Activated CD4-positive, alpha-beta memory T cell treated with anti-CD3 and anti-CD28 coated beads, Interleukin-2, amount 10 ng/mL, durations not matched to agents 7 days and 5 days (primary cell): Measurements from ENCODE around the gene HDAC5. TPM values are rescaled to one million over a fixed set of nuclear protein-coding genes. Genes with fewer than 3 reads are reported as not detected.
"Not testable (repeated sequence)": the region's sequence is repeated elsewhere in the genome, so short reads cannot be mapped to it uniquely, and the experiment has no call there.

Experiments used
- CTCF ChIA-PET: fragments of 350-600 bp; sonication (Branson Sonifier 250); formaldehyde crosslinking; loops from one replicate; lab custom pipeline; 2021; ENCODE audit warnings: antibody characterized with exemption, inconsistent platforms; lab: Charles Lee
- POLR2A ChIA-PET: fragments of 350-600 bp; sonication (Branson Sonifier 250); formaldehyde crosslinking; loops from one replicate; lab custom pipeline; 2021; ENCODE audit warnings: antibody characterized with exemption; lab: Charles Lee
- DNase-seq: peaks from one replicate; pipeline ENCODE4 v3.0.0-alpha.2; 2020
- H3K27ac Mint-ChIP-seq: one replicate; pipeline ENCODE4 v1.8.0; 2021; ENCODE audit warnings: mild to moderate bottlenecking, mixed read lengths
- H3K27me3 Mint-ChIP-seq: one replicate; pipeline ENCODE4 v1.8.0; 2021; ENCODE audit warnings: mixed read lengths
- H3K36me3 Mint-ChIP-seq: one replicate; pipeline ENCODE4 v1.8.0; 2021; ENCODE audit warnings: low read depth, mixed read lengths
- H3K4me1 Mint-ChIP-seq: one replicate; pipeline ENCODE4 v1.8.0; 2021; ENCODE audit warnings: mixed read lengths
- H3K4me3 Mint-ChIP-seq: one replicate; pipeline ENCODE4 v1.8.0; 2021; ENCODE audit warnings: mild to moderate bottlenecking, mixed read lengths
- H3K9me3 Mint-ChIP-seq: one replicate; pipeline ENCODE4 v1.8.0; 2021; ENCODE audit warnings: mixed read lengths
- total RNA-seq, 2 experiments: library from RNA; stranded (reverse); gene quantifications; one replicate each; pipeline ENCODE4 v1.2.3, GENCODE V29; 2021

Gene HDAC5
- total RNA-seq, 2 experiments from 2014 or later: 42.2 to 42.7 TPM

GRCh38 chr17:44128383-44128782 is 4.9 kb upstream of the HDAC5 start:
- peaks cover 5% of the 10 kb centered on the region for H3K4me1 Mint-ChIP-seq

DNA sequence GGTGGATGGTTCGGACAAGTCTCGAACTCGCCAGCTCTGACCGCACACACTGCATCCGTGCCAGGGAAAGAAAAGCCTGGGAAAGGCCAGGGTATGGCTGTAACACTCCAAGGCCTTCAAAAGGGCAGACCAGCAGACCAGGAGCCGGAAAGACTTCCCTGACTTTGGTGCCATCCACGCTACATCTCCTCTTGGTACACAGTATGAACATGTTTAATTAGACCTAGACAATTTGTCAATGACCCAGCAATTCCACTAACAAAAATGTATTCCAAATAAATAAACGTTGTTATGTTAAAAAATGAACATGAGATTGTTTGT is 637 bp upstream of the HDAC5 start:
- Mint-ChIP-seq H3K9me3 (no peaks in the 10 kb centered on the region), H3K4me1 (peaks cover 22% of the 10 kb centered on the region), H3K36me3 (no peaks in the 10 kb centered on the region), H3K4me3 (peak overlapping the region; percentile 81), H3K27ac (peak overlapping the region; percentile 83), H3K27me3 (peaks cover 2% of the 10 kb centered on the region)
- CTCF ChIA-PET: interaction anchor here (0.6 to 2.5 kb wide), 18 partner anchors 9 to 844 kb away, joined by 3 to 21 read pairs (median 5); partner anchors contain the start of genes C1QL1, FAM171A2, HROB and TMUB2
- POLR2A ChIA-PET: interaction anchor here (0.6 to 2.6 kb wide), 25 partner anchors 9 to 1026 kb away, joined by 3 to 38 read pairs (median 4); partner anchors contain the start of genes HROB, LSM12, TMEM101 and TMUB2
- no peak for DNase-seq

More at GRCh38 chr17:44128383-44128782, 4.9 kb upstream of the HDAC5 start:
- POLR2A ChIA-PET: no interaction called here
- Mint-ChIP-seq H3K9me3 (no peaks in the 10 kb centered on the region), H3K4me3 (no peak overlapping the region), H3K27ac (no peak overlapping the region), H3K36me3 (no peaks in the 10 kb centered on the region), H3K27me3 (peaks cover 2% of the 10 kb centered on the region)
- DNase-seq: no peak
- CTCF ChIA-PET: interaction anchor here (0.8 to 0.9 kb wide), 2 partner anchors 10 to 12 kb away, joined by 3 to 5 read pairs; no protein-coding TSS in a partner anchor

DNA sequence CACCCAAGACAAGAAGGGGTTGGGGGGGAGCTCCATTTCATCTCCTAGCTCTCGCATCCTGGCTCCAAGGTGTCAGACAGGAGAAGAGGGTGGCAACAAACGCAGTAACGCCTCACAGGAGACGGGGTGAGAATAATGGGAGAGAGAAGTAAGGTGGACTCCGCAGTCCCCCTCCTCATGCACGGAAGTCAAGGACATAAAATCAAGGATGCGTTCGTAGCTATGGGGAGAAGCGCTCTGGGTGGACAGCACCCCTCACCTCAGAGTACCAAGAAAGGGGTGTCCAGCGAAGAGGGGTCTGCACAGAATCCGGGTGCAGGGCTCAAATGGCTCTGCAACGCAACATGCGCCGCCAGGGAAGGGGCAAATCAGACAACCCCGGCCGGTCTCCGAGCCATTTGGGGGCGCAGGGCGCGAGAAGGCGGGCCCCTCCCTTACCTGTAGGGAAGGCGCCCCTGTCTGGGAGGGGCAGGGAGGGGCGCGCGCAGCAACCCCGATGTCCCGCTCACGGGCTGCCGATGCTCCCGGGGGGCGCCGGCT is 555 bp downstream of the HDAC5 start:
- Mint-ChIP-seq H3K27me3 (no peaks in the 10 kb centered on the region), H3K27ac (peak overlapping the region; percentile 70), H3K9me3 (no peaks in the 10 kb centered on the region), H3K4me3 (peak overlapping the region; percentile 90), H3K4me1 (peaks cover 22% of the 10 kb centered on the region), H3K36me3 (no peaks in the 10 kb centered on the region)
- ChIA-PET CTCF (interaction anchor here (0.6 to 2.5 kb wide), 19 partner anchors 10 to 1407 kb away, joined by 3 to 21 read pairs (median 5); partner anchors contain the start of genes FAM171A2, HROB and TMUB2), POLR2A (interaction anchor here (0.7 to 2.6 kb wide), 25 partner anchors 8 to 1027 kb away, joined by 3 to 38 read pairs (median 4); partner anchors contain the start of genes G6PC3, HROB, LSM12 and SLC25A39)
- no peak for DNase-seq

GRCh38 chr17:44121997-44122815 is 1.2 kb downstream of the HDAC5 start:
- DNase-seq: no peak
- H3K36me3 Mint-ChIP-seq: no peaks in the 10 kb centered on the region
- H3K9me3 Mint-ChIP-seq: no peaks in the 10 kb centered on the region
- peak overlapping the region; percentile 90 for H3K4me3 Mint-ChIP-seq
- CTCF ChIA-PET: interaction anchor here (0.7 to 2.5 kb wide), 5 partner anchors 16 to 435 kb away, joined by 3 to 13 read pairs (median 8); partner anchors contain the start of gene FZD2
- peak overlapping the region; percentile 70 for H3K27ac Mint-ChIP-seq
- peaks cover 22% of the 10 kb centered on the region for H3K4me1 Mint-ChIP-seq
- POLR2A ChIA-PET: interaction anchor here (0.7 to 2.6 kb wide), 13 partner anchors 7 to 202 kb away, joined by 3 to 38 read pairs (median 8); partner anchors contain the start of genes G6PC3, SLC25A39 and TMUB2
- no peaks in the 10 kb centered on the region for H3K27me3 Mint-ChIP-seq

- Mint-ChIP-seq H3K36me3 (no peaks in the 10 kb centered on the region), H3K27ac (no peak overlapping the region), H3K9me3 (no peaks in the 10 kb centered on the region), H3K4me1 (peaks cover 22% of the 10 kb centered on the region), H3K27me3 (no peaks in the 10 kb centered on the region), H3K4me3 (no peak overlapping the region)
- no peak for DNase-seq
- CTCF ChIA-PET: interaction anchor here (0.7 kb wide), 1 partner anchor 436 kb away, joined by 5 read pairs; the partner anchor contains the start of gene FZD2
- POLR2A ChIA-PET: no interaction called here
These were observed 2.4 kb downstream of the HDAC5 start for GRCh38 chr17:44120851-44121605.

DNA sequence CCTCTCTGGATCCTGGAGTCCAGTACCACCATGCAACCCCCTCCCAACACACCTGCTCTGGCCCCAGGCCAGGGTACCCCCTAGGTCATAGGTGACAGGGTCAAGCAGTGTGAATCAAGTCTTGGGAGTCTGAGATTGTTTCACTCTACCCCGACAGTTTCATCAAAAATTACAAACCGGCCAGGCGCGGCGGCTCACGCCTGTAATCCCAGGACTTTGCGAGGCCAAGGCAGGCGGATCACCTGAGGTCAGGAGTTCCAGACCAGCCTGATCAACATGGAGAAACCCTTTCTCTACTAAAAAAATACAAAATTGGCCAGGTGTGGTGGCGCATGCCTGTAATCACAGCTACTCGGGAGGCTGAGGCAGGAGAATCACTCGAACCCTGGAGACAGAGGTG is 3.2 kb downstream of the HDAC5 start:
- H3K36me3 Mint-ChIP-seq, H3K9me3 Mint-ChIP-seq, H3K4me3 Mint-ChIP-seq, POLR2A ChIA-PET, DNase-seq, H3K27ac Mint-ChIP-seq, H3K27me3 Mint-ChIP-seq: not testable (repeated sequence)
- peaks cover 22% of the 10 kb centered on the region for H3K4me1 Mint-ChIP-seq
- CTCF ChIA-PET: interaction anchor here (0.7 kb wide), 1 partner anchor 243 kb away, joined by 3 read pairs; no protein-coding TSS in a partner anchor

GRCh38 chr17:44119798-44120197 is 3.6 kb downstream of the HDAC5 start:
- Mint-ChIP-seq H3K4me3 (no peak overlapping the region), H3K27me3 (no peaks in the 10 kb centered on the region), H3K36me3 (no peaks in the 10 kb centered on the region), H3K27ac (no peak overlapping the region), H3K9me3 (no peaks in the 10 kb centered on the region), H3K4me1 (peaks cover 22% of the 10 kb centered on the region)
- DNase-seq: no peak
- CTCF ChIA-PET: interaction anchor here (0.7 kb wide), 1 partner anchor 243 kb away, joined by 3 read pairs; no protein-coding TSS in a partner anchor
- POLR2A ChIA-PET: no interaction called here

GRCh38 chr17:44119062-44119461 is 4.4 kb downstream of the HDAC5 start:
- Mint-ChIP-seq H3K4me3 (no peak overlapping the region), H3K36me3 (no peaks in the 10 kb centered on the region), H3K4me1 (peaks cover 19% of the 10 kb centered on the region), H3K27ac (no peak overlapping the region), H3K27me3 (no peaks in the 10 kb centered on the region), H3K9me3 (no peaks in the 10 kb centered on the region)
- no peak for DNase-seq
- CTCF ChIA-PET: no interaction called here
- POLR2A ChIA-PET: no interaction called here

GRCh38 chr17:44118427-44119050 is 4.9 kb downstream of the HDAC5 start:
- peaks cover 1% of the 10 kb centered on the region for H3K36me3 Mint-ChIP-seq
- CTCF ChIA-PET: no interaction called here
- no peaks in the 10 kb centered on the region for H3K9me3 Mint-ChIP-seq
- H3K27ac Mint-ChIP-seq: no peak overlapping the region
- DNase-seq: no peak
- H3K4me1 Mint-ChIP-seq: peaks cover 17% of the 10 kb centered on the region
- no peak overlapping the region for H3K4me3 Mint-ChIP-seq
- POLR2A ChIA-PET: no interaction called here
- no peaks in the 10 kb centered on the region for H3K27me3 Mint-ChIP-seq

DNA sequence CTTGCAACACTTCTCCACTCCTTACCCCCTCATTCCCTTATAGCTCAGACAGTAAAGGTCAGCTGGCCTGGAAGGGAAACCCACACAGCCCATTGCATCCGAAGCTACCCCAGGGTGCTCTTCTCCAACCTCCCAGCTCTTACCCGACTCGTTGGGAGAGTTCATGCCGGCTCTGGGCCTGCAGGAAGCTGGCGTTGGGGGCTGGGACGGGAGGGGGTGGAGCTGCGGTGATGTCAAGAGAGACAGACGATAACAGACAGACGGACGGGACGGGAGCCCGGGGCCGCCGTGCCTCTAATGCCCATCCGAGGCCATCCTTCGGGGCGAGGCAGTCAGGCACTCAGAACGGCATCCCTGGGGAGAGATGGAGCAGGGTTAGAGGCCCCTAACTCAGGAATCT is 6.1 kb downstream of the HDAC5 start:
- Mint-ChIP-seq H3K4me1 (peaks cover 13% of the 10 kb centered on the region), H3K36me3 (peaks cover 3% of the 10 kb centered on the region), H3K9me3 (no peaks in the 10 kb centered on the region), H3K4me3 (no peak overlapping the region), H3K27me3 (no peaks in the 10 kb centered on the region), H3K27ac (no peak overlapping the region)
- no peak for DNase-seq
- ChIA-PET CTCF (interaction anchor here (0.6 to 2.1 kb wide), 4 partner anchors 15 to 1026 kb away, joined by 3 to 12 read pairs (median 3); partner anchors contain the start of gene HROB), POLR2A (no interaction called here)

GRCh38 chr17:44115585-44116415 is 7.6 kb downstream of the HDAC5 start:
- no peak overlapping the region for H3K4me3 Mint-ChIP-seq
- no peak overlapping the region for H3K27ac Mint-ChIP-seq
- peak; percentile 22 for DNase-seq
- no peaks in the 10 kb centered on the region for H3K9me3 Mint-ChIP-seq
- peaks cover 7% of the 10 kb centered on the region for H3K4me1 Mint-ChIP-seq
- H3K36me3 Mint-ChIP-seq: peaks cover 3% of the 10 kb centered on the region
- POLR2A ChIA-PET: interaction anchor here (1.5 to 2.3 kb wide), 2 partner anchors 7 to 49 kb away, joined by 3 to 11 read pairs; partner anchors contain the start of gene HDAC5
- CTCF ChIA-PET: interaction anchor here (0.5 to 2.1 kb wide), 12 partner anchors 9 to 172 kb away, joined by 3 to 12 read pairs (median 3); partner anchors contain the start of gene HROB
- H3K27me3 Mint-ChIP-seq: no peaks in the 10 kb centered on the region
